AG09319 (cell line): ENCODE results near the gene SIRT5.
A peak's percentile ranks its signal among the peaks of the same experiment; 100 is the strongest.

Source experiments
- DNase-seq: peaks from one replicate; pipeline ENCODE4 v3.0.0-alpha.2; 2010; ENCODE audit warnings: low read depth; ENCODE audit errors: extremely low read depth
- CTCF ChIP-seq: IDR thresholded peaks from 2 replicates; pipeline ENCODE4 v1.5.1; 2011; ENCODE audit warnings: low read depth, mild to moderate bottlenecking, inconsistent platforms, low read length, moderate library complexity

The SIRT5 gene

GRCh38 chr6:13528777-13529343 lies 45.5 kb upstream of the SIRT5 start:
- DNase-seq = no peak
- no peak for TF ChIP-seq CTCF

GRCh38 chr6:13531956-13532355 lies 42.4 kb upstream of the SIRT5 start:
- no peak for DNase-seq
- TF ChIP-seq CTCF = no peak

GRCh38 chr6:13534536-13534935 lies 39.9 kb upstream of the SIRT5 start:
- no peak for TF ChIP-seq CTCF
- no peak for DNase-seq

GRCh38 chr6:13535306-13535705 lies 39.1 kb upstream of the SIRT5 start:
- TF ChIP-seq CTCF = no peak
- DNase-seq = no peak

GRCh38 chr6:13536796-13537526 lies 37.4 kb upstream of the SIRT5 start:
- no peak for TF ChIP-seq CTCF
- no peak for DNase-seq

GRCh38 chr6:13537527-13537897 lies 36.9 kb upstream of the SIRT5 start:
- DNase-seq = no peak
- TF ChIP-seq CTCF = no peak

GRCh38 chr6:13538084-13538483 lies 36.3 kb upstream of the SIRT5 start:
- DNase-seq = peak; percentile 25
- TF ChIP-seq CTCF = peak; percentile 42
